HAP-1 (cell line): ENCODE data around the gene AGPAT2.

Experiments used
- DNase-seq, 2 experiments: peaks; one replicate each; pipeline ENCODE4 v3.0.0-alpha.2; 2016 to 2020; ENCODE audit warnings: low spot score in 2 of 2
- H3K27me3 ChIP-seq: fragments of 250-450 bp; sonication (Bioruptor Pico); 2 replicates; pipeline ENCODE4 v1.5.1; 2020; ENCODE audit warnings: low read depth, mild to moderate bottlenecking, moderate library complexity
- H3K36me3 ChIP-seq: fragments of 250-450 bp; sonication (Bioruptor Pico); replicated peaks from 2 replicates; pipeline ENCODE4 v1.5.1; 2020; ENCODE audit warnings: mild to moderate bottlenecking
- H3K4me1 ChIP-seq: fragments of 250-450 bp; sonication (Bioruptor Pico); 2 replicates; pipeline ENCODE4 v1.5.1; 2020; ENCODE audit warnings: mild to moderate bottlenecking
- H3K4me3 ChIP-seq: fragments of 250-450 bp; sonication (Bioruptor Pico); 2 replicates; pipeline ENCODE4 v1.5.1; 2020; ENCODE audit warnings: mild to moderate bottlenecking, moderate library complexity
- H3K9me3 ChIP-seq: fragments of 250-450 bp; sonication (Bioruptor Pico); 2 replicates; pipeline ENCODE4 v1.5.1; 2020; ENCODE audit warnings: mild to moderate bottlenecking, moderate library complexity
- in situ Hi-C: fragments of 300-500 bp; cut with MboI; formaldehyde crosslinking; loops from 3 replicates; pipeline ENCODE4 v1.14.3; 2020; ENCODE audit warnings: low sequenced_read_pairs, inconsistent platforms, mixed read lengths

The AGPAT2 gene

DNA sequence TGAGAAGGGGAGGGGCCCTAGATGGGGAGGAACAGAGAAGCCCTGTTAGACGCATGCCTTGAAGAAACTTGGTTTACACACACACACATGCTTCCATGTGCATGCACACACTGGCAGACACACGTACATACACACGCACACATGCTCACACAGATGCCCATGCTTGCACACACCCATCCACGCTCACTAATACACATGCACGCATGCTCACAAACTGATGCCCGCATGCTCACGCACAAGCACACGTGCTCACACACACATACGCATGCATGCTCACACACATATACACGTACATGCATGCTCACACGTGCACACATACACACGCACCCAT lies 56.6 kb downstream of the AGPAT2 start:
- Histone ChIP-seq H3K4me1 (no peaks in the 10 kb centered on the region), H3K27me3 (no peaks in the 10 kb centered on the region), H3K4me3 (no peak overlapping the region), H3K36me3 (no peaks in the 10 kb centered on the region), H3K9me3 (no peaks in the 10 kb centered on the region)
- in situ Hi-C loops = loop anchor here (5.0 kb wide), 1 partner anchor 138 kb away; no protein-coding TSS in a partner anchor
- no peak for DNase-seq

GRCh38 chr9:136629879-136630661 lies 57.2 kb downstream of the AGPAT2 start:
- peak in 1 of 2 experiments; percentile 85 for DNase-seq
- in situ Hi-C loops = loop anchor here (5.0 kb wide), 1 partner anchor 138 kb away; no protein-coding TSS in a partner anchor

DNA sequence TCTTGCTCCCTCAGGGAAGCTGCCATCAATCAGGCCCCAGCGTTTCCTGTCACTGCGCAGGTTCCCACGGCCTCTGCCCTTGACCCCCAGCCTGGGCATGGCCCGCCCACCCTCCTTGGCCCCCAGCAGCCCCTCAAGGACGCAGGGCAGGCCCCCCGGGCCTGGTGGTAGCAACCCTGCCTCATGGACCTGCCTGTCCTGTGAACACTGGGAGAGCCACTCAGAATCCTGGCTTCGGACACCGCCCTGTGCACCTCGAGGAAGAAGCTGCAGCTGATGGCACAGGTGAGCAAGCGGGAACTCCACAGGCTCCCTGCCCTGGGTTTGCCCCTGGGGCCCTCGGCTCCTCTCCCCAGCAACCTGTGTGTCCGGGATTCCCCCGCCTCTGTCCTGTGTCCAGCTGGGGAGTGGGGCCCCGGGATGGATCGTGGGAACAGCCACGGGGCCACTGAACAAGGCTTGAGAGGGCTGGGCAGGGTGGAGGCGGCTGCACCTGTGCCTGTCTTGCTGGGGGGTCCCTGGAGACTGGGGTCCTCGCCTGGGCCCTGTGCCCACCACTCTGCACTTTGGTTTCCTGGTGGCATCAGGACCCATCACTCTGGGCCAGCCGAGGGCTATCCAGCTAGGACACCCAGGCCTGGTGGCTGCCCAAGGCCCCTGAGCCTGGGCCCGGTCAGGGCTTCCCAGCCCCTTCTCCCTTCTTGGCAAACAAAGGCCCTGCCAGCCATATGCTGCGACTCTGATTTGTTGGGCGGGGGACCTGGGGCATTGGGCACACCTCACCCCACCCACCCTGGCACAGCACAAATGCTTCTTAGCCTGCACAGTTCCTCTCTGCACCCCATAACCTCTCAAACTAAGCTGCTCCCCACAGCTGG lies 58.0 kb downstream of the AGPAT2 start:
- in situ Hi-C loops = no loop called here
- Histone ChIP-seq H3K9me3 (no peaks in the 10 kb centered on the region), H3K36me3 (no peaks in the 10 kb centered on the region), H3K4me1 (no peaks in the 10 kb centered on the region), H3K4me3 (no peak overlapping the region), H3K27me3 (no peaks in the 10 kb centered on the region)
- no peak for DNase-seq

More at GRCh38 chr9:136629879-136630661, 57.2 kb downstream of the AGPAT2 start:
- Histone ChIP-seq H3K4me3 (no peak overlapping the region), H3K27me3 (no peaks in the 10 kb centered on the region), H3K4me1 (no peaks in the 10 kb centered on the region), H3K9me3 (no peaks in the 10 kb centered on the region), H3K36me3 (no peaks in the 10 kb centered on the region)

DNA sequence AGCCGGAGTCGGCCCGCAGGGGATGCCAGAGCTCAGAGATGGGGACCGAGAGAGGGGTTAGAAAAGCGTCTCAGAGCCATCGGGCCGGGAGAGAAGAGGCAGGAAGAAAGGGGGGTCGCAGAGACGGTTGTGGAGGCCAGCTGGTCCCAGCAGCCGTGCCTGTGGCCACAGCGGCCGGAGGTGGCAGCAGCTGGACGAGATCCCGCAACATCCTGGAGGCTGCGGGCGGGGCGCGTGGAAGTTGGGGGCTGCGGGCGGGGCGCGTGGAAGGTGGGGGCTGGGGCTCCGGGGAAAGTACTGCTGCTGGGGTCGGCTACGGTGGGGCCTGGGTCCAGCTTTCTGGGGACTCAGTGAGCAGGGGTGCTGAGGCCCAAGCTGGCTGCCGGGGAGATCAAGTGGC lies 59.0 kb downstream of the AGPAT2 start:
- no peaks in the 10 kb centered on the region for H3K36me3 ChIP-seq
- no peak overlapping the region for H3K4me3 ChIP-seq
- no peaks in the 10 kb centered on the region for H3K27me3 ChIP-seq
- H3K4me1 ChIP-seq = no peaks in the 10 kb centered on the region
- no peaks in the 10 kb centered on the region for H3K9me3 ChIP-seq
- no peak for DNase-seq
- in situ Hi-C loops = no loop called here

- H3K27me3 ChIP-seq = no peaks in the 10 kb centered on the region
- no peaks in the 10 kb centered on the region for H3K4me1 ChIP-seq
- in situ Hi-C loops = no loop called here
- no peak for DNase-seq
- no peaks in the 10 kb centered on the region for H3K9me3 ChIP-seq
- no peaks in the 10 kb centered on the region for H3K36me3 ChIP-seq
- H3K4me3 ChIP-seq = no peak overlapping the region
Observed at GRCh38 chr9:136627703-136628102, 59.6 kb downstream of the AGPAT2 start.

- no peak for DNase-seq
- Histone ChIP-seq H3K4me1 (no peaks in the 10 kb centered on the region), H3K36me3 (no peaks in the 10 kb centered on the region), H3K27me3 (no peaks in the 10 kb centered on the region), H3K9me3 (no peaks in the 10 kb centered on the region), H3K4me3 (no peak overlapping the region)
- in situ Hi-C loops = no loop called here
Observed at GRCh38 chr9:136626740-136627642, 60.3 kb downstream of the AGPAT2 start.

GRCh38 chr9:136626066-136626725 lies 61.1 kb downstream of the AGPAT2 start:
- in situ Hi-C loops = no loop called here
- H3K9me3 ChIP-seq = no peaks in the 10 kb centered on the region

DNA sequence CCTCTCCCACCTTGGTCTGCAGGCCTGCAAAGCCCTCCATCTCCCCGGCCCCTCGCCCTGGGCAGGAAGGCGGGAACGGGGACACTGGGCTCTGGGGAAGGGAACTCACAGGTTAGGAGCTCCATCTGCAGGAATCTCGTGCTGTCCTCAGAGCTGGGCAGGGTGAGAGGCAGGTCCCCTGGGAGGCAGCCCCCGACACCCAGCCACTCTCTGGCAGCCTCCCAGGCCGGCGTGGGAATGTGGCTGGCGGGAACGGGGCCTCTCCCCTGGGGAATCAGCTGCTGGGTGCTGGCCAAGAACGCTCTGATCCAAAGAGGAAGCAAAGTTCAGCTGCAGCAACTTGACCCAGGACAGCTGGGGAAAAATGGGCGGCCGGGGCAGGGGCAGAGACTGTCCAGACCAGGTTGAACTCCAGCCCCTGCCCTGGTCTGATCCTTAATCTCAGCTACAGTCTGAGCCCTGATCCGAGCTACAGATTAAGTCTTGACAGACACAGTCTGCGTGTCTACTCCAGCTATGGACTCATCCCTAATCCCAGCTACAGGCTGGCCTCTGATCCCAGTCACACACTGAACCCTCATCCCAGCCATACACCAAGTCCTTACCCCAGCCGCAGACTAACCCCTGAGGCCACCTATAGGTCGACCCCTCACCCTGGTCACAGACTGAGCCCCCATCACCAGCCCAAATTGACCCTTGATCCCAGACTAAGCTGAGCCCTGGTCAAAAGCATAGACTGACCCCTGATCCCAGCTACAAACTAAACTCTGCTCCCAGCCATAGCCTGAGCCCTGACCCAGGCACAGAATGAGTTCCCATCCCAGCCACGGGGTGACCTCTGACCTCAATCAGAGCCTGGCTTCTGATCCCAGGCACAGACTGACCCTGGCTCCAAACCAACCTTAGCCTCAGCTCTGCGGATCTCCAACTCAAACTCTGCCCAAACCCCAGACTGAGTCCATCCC lies 61.9 kb downstream of the AGPAT2 start:
- no peaks in the 10 kb centered on the region for H3K4me1 ChIP-seq
- in situ Hi-C loops = no loop called here

More at GRCh38 chr9:136626066-136626725, 61.1 kb downstream of the AGPAT2 start:
- Histone ChIP-seq H3K27me3 (no peaks in the 10 kb centered on the region), H3K36me3 (no peaks in the 10 kb centered on the region), H3K4me3 (no peak overlapping the region), H3K4me1 (no peaks in the 10 kb centered on the region)
- no peak for DNase-seq

GRCh38 chr9:136624184-136624951 lies 62.9 kb downstream of the AGPAT2 start:
- H3K4me3 ChIP-seq = no peak overlapping the region
- H3K4me1 ChIP-seq = no peaks in the 10 kb centered on the region
- in situ Hi-C loops = no loop called here
- no peaks in the 10 kb centered on the region for H3K36me3 ChIP-seq
- no peaks in the 10 kb centered on the region for H3K9me3 ChIP-seq
- no peak for DNase-seq
- no peaks in the 10 kb centered on the region for H3K27me3 ChIP-seq

More for the DNA sequence above, 61.9 kb downstream of the AGPAT2 start:
- Histone ChIP-seq H3K9me3 (no peaks in the 10 kb centered on the region), H3K36me3 (no peaks in the 10 kb centered on the region), H3K4me3 (no peak overlapping the region), H3K27me3 (no peaks in the 10 kb centered on the region)
- DNase-seq = peak in 1 of 2 experiments; percentile 51

DNA sequence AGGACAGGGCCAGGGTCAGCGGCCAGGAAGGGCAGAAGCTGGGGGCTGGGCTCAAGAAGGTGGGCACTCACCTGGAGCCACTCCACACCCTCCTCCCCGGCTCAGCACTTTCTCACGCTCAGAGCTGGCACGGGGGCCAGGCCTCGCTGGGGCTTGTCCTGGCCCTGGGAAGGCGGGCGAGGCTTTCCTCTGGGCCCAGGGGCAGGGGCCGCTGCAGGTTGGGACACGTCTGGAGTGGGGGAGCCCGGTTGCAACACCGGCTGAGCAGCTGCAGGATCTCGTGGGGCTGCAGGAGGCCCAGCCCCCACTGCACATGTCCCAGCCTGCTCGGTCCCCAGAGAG lies 63.4 kb downstream of the AGPAT2 start:
- no peaks in the 10 kb centered on the region for H3K27me3 ChIP-seq
- H3K4me1 ChIP-seq = no peaks in the 10 kb centered on the region
- no peak for DNase-seq
- no peak overlapping the region for H3K4me3 ChIP-seq
- no peaks in the 10 kb centered on the region for H3K36me3 ChIP-seq
- no peaks in the 10 kb centered on the region for H3K9me3 ChIP-seq
- in situ Hi-C loops = no loop called here
